OCI-LY7 (cell line): ENCODE results near the gene PPM1F.

Source experiments
- EZH2phosphoT487 ChIP-seq: fragments of 200-600 bp; sonication (generic); IDR thresholded peaks from 2 replicates; pipeline ENCODE4 v1.6.1; 2018; ENCODE audit warnings: low read depth, borderline replicate concordance, mild to moderate bottlenecking, mixed run types, antibody characterized with exemption, low read length, moderate library complexity, mixed read lengths
- TF ChIP-seq, protein P1 (sequence below): fragments of 200-600 bp; sonication (generic); conservative IDR thresholded peaks from 2 replicates; pipeline ENCODE4 v1.5.1; 2014; ENCODE audit warnings: mild to moderate bottlenecking, antibody characterized with exemption, low read length, moderate library complexity, mixed read lengths

DNA sequence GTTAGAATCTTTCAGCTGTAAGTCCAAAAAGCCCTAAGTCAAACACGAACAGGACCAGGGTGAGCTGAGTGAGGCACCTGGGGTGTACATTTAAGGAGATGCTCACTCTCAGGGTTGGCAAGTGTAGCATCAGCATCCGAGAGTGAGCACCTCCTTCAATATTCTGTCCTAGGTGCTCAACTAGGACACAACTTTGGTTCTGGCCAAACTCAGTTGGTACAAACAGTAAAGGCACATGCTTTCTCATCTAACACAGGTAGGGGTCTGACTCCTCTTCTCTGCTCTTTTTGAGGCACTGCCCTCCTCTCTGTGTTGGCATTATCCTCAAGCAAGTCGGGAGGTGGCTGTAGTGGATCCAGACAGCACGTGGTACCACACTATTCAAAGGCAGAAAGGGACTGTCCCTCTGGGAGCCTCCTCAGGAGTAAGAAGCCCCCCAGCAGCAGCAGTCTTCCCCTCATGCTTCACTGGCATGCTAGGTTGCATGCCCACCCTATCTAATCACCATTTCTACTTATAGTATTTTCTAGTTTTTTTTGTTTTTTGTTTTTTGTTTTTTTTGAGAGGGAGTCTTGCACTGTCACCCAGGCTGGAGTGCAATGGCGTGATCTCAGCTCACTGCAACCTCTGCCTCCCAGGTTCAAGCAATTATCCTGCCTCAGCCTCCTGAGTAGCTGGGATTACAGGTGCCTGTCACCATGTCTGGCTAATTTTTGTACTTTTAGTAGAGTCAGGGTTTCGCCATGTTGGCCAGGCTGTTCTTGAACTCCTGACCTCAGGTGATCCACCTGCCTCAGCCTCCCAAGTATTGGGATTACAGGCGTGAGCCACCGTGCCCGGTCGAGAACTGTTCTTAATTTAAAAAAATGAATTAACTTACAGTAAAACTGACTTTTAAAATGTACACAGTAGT, 70.6 kb downstream of the PPM1F start:
- TF ChIP-seq, protein P1, sequence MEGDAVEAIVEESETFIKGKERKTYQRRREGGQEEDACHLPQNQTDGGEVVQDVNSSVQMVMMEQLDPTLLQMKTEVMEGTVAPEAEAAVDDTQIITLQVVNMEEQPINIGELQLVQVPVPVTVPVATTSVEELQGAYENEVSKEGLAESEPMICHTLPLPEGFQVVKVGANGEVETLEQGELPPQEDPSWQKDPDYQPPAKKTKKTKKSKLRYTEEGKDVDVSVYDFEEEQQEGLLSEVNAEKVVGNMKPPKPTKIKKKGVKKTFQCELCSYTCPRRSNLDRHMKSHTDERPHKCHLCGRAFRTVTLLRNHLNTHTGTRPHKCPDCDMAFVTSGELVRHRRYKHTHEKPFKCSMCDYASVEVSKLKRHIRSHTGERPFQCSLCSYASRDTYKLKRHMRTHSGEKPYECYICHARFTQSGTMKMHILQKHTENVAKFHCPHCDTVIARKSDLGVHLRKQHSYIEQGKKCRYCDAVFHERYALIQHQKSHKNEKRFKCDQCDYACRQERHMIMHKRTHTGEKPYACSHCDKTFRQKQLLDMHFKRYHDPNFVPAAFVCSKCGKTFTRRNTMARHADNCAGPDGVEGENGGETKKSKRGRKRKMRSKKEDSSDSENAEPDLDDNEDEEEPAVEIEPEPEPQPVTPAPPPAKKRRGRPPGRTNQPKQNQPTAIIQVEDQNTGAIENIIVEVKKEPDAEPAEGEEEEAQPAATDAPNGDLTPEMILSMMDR, result no peak
- no peak for TF ChIP-seq EZH2phosphoT487
